Thyroid gland (tissue), 4 donors: Measurements from ENCODE around the gene CST1.

Source experiments
- POLR2A ChIP-seq, 2 donors: fragments of 450-650 bp; IDR thresholded peaks; one replicate each; pipeline ENCODE4 v1.6.1; 2017; ENCODE audit warnings: antibody characterized with exemption in 2 of 2, mild to moderate bottlenecking in 2 of 2, moderate library complexity in 1 of 2
- TF ChIP-seq, protein P1 (sequence below), 6 experiments: fragments of 200-600 bp in 3 of 6; fragments of 450-650 bp in 3 of 6; sonication (generic) in 3 of 6; IDR thresholded peaks; one replicate each; pipeline ENCODE4 v1.5.1; 2016 to 2019; ENCODE audit warnings: antibody characterized with exemption in 6 of 6, mild to moderate bottlenecking in 2 of 6, inconsistent platforms in 1 of 6, moderate library complexity in 1 of 6

DNA sequence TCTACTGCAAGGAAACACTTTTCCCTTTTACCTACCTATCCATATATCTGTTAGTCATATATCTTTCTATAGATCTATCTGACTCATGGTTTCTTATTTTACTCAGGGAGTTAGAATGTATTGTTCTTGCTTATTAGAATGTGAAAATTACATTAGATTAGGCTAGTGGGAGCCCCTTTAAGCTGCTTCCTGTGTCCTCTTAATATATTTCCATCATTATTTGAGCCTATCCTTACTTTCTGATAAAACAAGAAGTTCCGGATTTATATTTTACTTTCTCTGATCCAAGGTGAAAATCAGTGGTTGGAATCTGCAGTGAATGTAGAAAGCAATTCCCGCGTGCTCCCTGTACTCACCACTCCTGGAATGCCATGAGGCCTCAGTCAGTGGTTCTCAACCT, 44.8 kb upstream of the CST1 start:
- TF ChIP-seq POLR2A (IDR thresholded peaks at IDR 0.05), result no peak
- TF ChIP-seq, protein P1, sequence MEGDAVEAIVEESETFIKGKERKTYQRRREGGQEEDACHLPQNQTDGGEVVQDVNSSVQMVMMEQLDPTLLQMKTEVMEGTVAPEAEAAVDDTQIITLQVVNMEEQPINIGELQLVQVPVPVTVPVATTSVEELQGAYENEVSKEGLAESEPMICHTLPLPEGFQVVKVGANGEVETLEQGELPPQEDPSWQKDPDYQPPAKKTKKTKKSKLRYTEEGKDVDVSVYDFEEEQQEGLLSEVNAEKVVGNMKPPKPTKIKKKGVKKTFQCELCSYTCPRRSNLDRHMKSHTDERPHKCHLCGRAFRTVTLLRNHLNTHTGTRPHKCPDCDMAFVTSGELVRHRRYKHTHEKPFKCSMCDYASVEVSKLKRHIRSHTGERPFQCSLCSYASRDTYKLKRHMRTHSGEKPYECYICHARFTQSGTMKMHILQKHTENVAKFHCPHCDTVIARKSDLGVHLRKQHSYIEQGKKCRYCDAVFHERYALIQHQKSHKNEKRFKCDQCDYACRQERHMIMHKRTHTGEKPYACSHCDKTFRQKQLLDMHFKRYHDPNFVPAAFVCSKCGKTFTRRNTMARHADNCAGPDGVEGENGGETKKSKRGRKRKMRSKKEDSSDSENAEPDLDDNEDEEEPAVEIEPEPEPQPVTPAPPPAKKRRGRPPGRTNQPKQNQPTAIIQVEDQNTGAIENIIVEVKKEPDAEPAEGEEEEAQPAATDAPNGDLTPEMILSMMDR (IDR thresholded peaks at IDR 0.05), result no peak
